H9 (cell line): ENCODE results near the gene SELL. TPM values are rescaled to one million over a fixed set of nuclear protein-coding genes. Genes with fewer than 3 reads are reported as not detected.

Experiments used
- DNase-seq: peaks from one replicate; pipeline ENCODE4 v3.0.0-alpha.2; 2017
- H2AFZ ChIP-seq: one replicate; pipeline ENCODE4 v1.6.1; 2013; ENCODE audit warnings: mild to moderate bottlenecking, low read length, control low read depth, moderate library complexity
- H2AK5ac ChIP-seq: 2 replicates; pipeline ENCODE4 v1.6.1; 2013; ENCODE audit warnings: low read length, control low read depth, mixed read lengths; ENCODE audit not compliant: insufficient read length
- H2BK120ac ChIP-seq: one replicate; pipeline ENCODE4 v1.6.1; 2013; ENCODE audit warnings: low read depth, mild to moderate bottlenecking, low read length, control low read depth, inconsistent platforms; ENCODE audit not compliant: poor library complexity, severe bottlenecking
- H2BK12ac ChIP-seq: 2 replicates; pipeline ENCODE4 v1.6.1; 2013; ENCODE audit warnings: low read length, control low read depth, mixed read lengths, low read depth; ENCODE audit not compliant: insufficient read length
- H2BK15ac ChIP-seq: 2 replicates; pipeline ENCODE4 v1.6.1; 2013; ENCODE audit warnings: low read depth, low read length, control low read depth
- H2BK20ac ChIP-seq: one replicate; pipeline ENCODE4 v1.6.1; 2013; ENCODE audit warnings: low read depth, mild to moderate bottlenecking, low read length, control low read depth, inconsistent platforms; ENCODE audit not compliant: poor library complexity, severe bottlenecking
- H2BK5ac ChIP-seq: 2 replicates; pipeline ENCODE4 v1.6.1; 2013; ENCODE audit warnings: low read length, control low read depth, mixed read lengths; ENCODE audit not compliant: insufficient read length
- H3K14ac ChIP-seq: 2 replicates; pipeline ENCODE4 v1.6.1; 2013; ENCODE audit warnings: low read length, control low read depth; ENCODE audit not compliant: insufficient read depth
- H3K18ac ChIP-seq: 2 replicates; pipeline ENCODE4 v1.6.1; 2013; ENCODE audit warnings: low read depth, mild to moderate bottlenecking, mixed read lengths, low read length, control low read depth; ENCODE audit not compliant: insufficient read length
- H3K23ac ChIP-seq: 2 replicates; pipeline ENCODE4 v1.6.1; 2013; ENCODE audit warnings: low read length, control low read depth, mixed read lengths, low read depth; ENCODE audit not compliant: insufficient read length
- H3K23me2 ChIP-seq: 2 replicates; pipeline ENCODE4 v1.6.1; 2013; ENCODE audit warnings: low read depth, mild to moderate bottlenecking, mixed read lengths, low read length, control low read depth; ENCODE audit not compliant: insufficient read length, poor library complexity, severe bottlenecking
- H3K27ac ChIP-seq: 2 replicates; pipeline ENCODE4 v1.5.1; 2013; ENCODE audit warnings: low read length, control low read depth, mixed read lengths, low read depth; ENCODE audit not compliant: insufficient read length
- H3K27me3 ChIP-seq: 2 replicates; pipeline ENCODE4 v1.6.1; 2013; ENCODE audit warnings: low read length, control low read depth, inconsistent platforms; ENCODE audit not compliant: insufficient read depth
- H3K4ac ChIP-seq: 2 replicates; pipeline ENCODE4 v1.6.1; 2013; ENCODE audit warnings: low read depth, mild to moderate bottlenecking, control low read depth, inconsistent platforms, low read length, moderate library complexity
- H3K4me1 ChIP-seq: 2 replicates; pipeline ENCODE4 v1.6.1; 2013; ENCODE audit warnings: low read length, control low read depth, inconsistent platforms; ENCODE audit not compliant: insufficient read depth
- H3K4me2 ChIP-seq: 2 replicates; pipeline ENCODE4 v1.6.1; 2013; ENCODE audit warnings: low read length, control low read depth, mixed read lengths; ENCODE audit not compliant: insufficient read length, insufficient read depth
- H3K56ac ChIP-seq: 2 replicates; pipeline ENCODE4 v1.6.1; 2013; ENCODE audit warnings: low read depth, mild to moderate bottlenecking, mixed read lengths, low read length, control low read depth; ENCODE audit not compliant: insufficient read length
- H3K79me1 ChIP-seq: 2 replicates; pipeline ENCODE4 v1.6.1; 2013; ENCODE audit warnings: low read depth, mild to moderate bottlenecking, moderate library complexity, low read length, control low read depth, inconsistent platforms; ENCODE audit not compliant: insufficient read depth, poor library complexity, severe bottlenecking
- H3K79me2 ChIP-seq: 2 replicates; pipeline ENCODE4 v1.6.1; 2013; ENCODE audit warnings: low read length, control low read depth, inconsistent platforms; ENCODE audit not compliant: insufficient read depth
- H3K9ac ChIP-seq: 2 replicates; pipeline ENCODE4 v1.6.1; 2013; ENCODE audit warnings: low read length, control low read depth, mixed read lengths; ENCODE audit not compliant: insufficient read length; ENCODE audit errors: extremely low read depth
- H3K9me3 ChIP-seq: one replicate; pipeline ENCODE4 v1.6.1; 2013; ENCODE audit warnings: low read depth, low read length, inconsistent platforms; ENCODE audit not compliant: control insufficient read depth
- H3T11ph ChIP-seq: one replicate; pipeline ENCODE4 v1.6.1; 2013; ENCODE audit warnings: mild to moderate bottlenecking, low read length, control low read depth, inconsistent platforms
- H4K20me1 ChIP-seq: one replicate; pipeline ENCODE4 v1.6.1; 2013; ENCODE audit not compliant: control insufficient read depth, insufficient read length, insufficient read depth
- H4K5ac ChIP-seq: 2 replicates; pipeline ENCODE4 v1.6.1; 2013; ENCODE audit warnings: low read depth, mild to moderate bottlenecking, mixed read lengths, low read length, control low read depth; ENCODE audit not compliant: insufficient read length
- H4K8ac ChIP-seq: replicated peaks from 2 replicates; pipeline ENCODE4 v1.6.1; 2013; ENCODE audit warnings: low read length, control low read depth, mixed read lengths, low read depth; ENCODE audit not compliant: insufficient read length
- H4K91ac ChIP-seq: 2 replicates; pipeline ENCODE4 v1.6.1; 2013; ENCODE audit warnings: low read depth, mild to moderate bottlenecking, moderate library complexity, mixed read lengths, low read length, control low read depth; ENCODE audit not compliant: insufficient read length
- H3K27ac Mint-ChIP-seq, 3 experiments: 2 replicates in 2 of 3; 3 replicates in 1 of 3; pipeline ENCODE4 v1.8.0; 2020 to 2021; ENCODE audit warnings: mixed read lengths in 3 of 3, mild to moderate bottlenecking in 1 of 3, moderate library complexity in 1 of 3
- H3K27me3 Mint-ChIP-seq: 2 replicates; pipeline ENCODE4 v1.8.0; 2021; ENCODE audit warnings: low read depth, mild to moderate bottlenecking, moderate library complexity, mixed read lengths
- H3K36me3 Mint-ChIP-seq, 3 experiments: 2 replicates in 2 of 3; 3 replicates in 1 of 3; pipeline ENCODE4 v1.8.0; 2020 to 2021; ENCODE audit warnings: low read depth in 3 of 3, mixed read lengths in 3 of 3; ENCODE audit not compliant: insufficient read depth in 1 of 3
- H3K4me1 Mint-ChIP-seq, 2 experiments: 2 replicates each; pipeline ENCODE4 v1.8.0; 2020; ENCODE audit warnings: mixed read lengths in 2 of 2
- H3K4me3 Mint-ChIP-seq, 2 experiments: 2 replicates in 1 of 2; 3 replicates in 1 of 2; pipeline ENCODE4 v1.8.0; 2020 to 2021; ENCODE audit warnings: mild to moderate bottlenecking in 2 of 2, mixed read lengths in 2 of 2, moderate library complexity in 1 of 2
- H3K9me3 Mint-ChIP-seq, 2 experiments: 2 replicates in 1 of 2; 3 replicates in 1 of 2; pipeline ENCODE4 v1.8.0; 2020; ENCODE audit warnings: mild to moderate bottlenecking in 2 of 2, mixed read lengths in 2 of 2, moderate library complexity in 1 of 2
- WGBS: extraction: QIAGEN DNeasy Blood & Tissue Kit; methylation state at CpG from one replicate; pipeline ENCODE4 v1.1.7; 2013; ENCODE audit warnings: missing lambda C conversion rate, low lambda C conversion rate, mixed read lengths; ENCODE audit not compliant: insufficient read length; ENCODE audit errors: extremely low coverage; 5-methylcytosine and 5-hydroxymethylcytosine counted together
- total RNA-seq: library from RNA; stranded (reverse); gene quantifications from 2 replicates; pipeline ENCODE4 v1.2.1, GENCODE V29; 2021
- TF ChIP-seq, protein P1 (sequence below): fragments of 200-600 bp; sonication (generic); conservative IDR thresholded peaks from 3 replicates; pipeline ENCODE4 v1.8.0; 2021; ENCODE audit warnings: antibody characterized with exemption, mild to moderate bottlenecking

The SELL gene
- total RNA-seq, 1 experiment from 2014 or later: not detected

DNA sequence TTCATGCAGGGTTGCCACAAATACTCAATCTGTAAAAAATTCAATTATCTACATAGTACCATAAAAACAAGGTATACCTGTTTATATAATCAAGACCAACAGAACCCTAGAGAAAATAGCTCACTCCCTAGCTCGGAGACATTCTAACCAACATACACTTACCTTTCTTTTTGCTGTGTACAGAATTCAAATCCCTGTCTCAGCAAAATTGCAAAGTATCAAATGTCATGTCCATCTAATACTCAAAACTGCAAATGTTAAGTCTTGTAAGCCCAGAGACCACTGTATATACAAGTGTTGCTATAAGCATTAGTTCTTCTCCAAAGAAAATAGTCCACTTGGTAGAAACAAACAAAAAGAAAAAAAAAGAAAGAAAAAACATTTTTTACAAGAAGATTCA lies 38.6 kb upstream of the SELL start:
- Histone ChIP-seq H4K8ac (no peak overlapping the region), H2AK5ac (no peak overlapping the region), H2AFZ (no peak overlapping the region), H4K91ac (no peak overlapping the region), H3K23me2 (no peaks in the 10 kb centered on the region), H3K79me2 (no peaks in the 10 kb centered on the region), H3T11ph (no peak overlapping the region), H3K14ac (no peak overlapping the region), H3K4me1 (peaks cover 5% of the 10 kb centered on the region; the same call in 1 of the 2 replicates), H3K18ac (no peak overlapping the region), H3K9ac (no peak overlapping the region), H3K9me3 (no peaks in the 10 kb centered on the region), H2BK120ac (no peak overlapping the region), H3K56ac (no peak overlapping the region), H4K5ac (no peak overlapping the region), H3K23ac (no peak overlapping the region), H2BK5ac (no peak overlapping the region), H3K27me3 (no peaks in the 10 kb centered on the region), H3K4me2 (no peak overlapping the region), H3K27ac (no peak overlapping the region), H4K20me1 (no peaks in the 10 kb centered on the region), H2BK12ac (no peak overlapping the region), H2BK20ac (no peak overlapping the region), H2BK15ac (no peak overlapping the region), H3K4ac (no peak overlapping the region), H3K79me1 (no peaks in the 10 kb centered on the region)
- no peak for DNase-seq
- peaks cover 15 to 16% of the 10 kb centered on the region in 2 experiments for H3K4me1 Mint-ChIP-seq
- 0 out of 2 replicates have a peak, but pooled peaks cover under 1% of the 10 kb centered on the region for H3K27me3 Mint-ChIP-seq
- TF ChIP-seq, protein P1, sequence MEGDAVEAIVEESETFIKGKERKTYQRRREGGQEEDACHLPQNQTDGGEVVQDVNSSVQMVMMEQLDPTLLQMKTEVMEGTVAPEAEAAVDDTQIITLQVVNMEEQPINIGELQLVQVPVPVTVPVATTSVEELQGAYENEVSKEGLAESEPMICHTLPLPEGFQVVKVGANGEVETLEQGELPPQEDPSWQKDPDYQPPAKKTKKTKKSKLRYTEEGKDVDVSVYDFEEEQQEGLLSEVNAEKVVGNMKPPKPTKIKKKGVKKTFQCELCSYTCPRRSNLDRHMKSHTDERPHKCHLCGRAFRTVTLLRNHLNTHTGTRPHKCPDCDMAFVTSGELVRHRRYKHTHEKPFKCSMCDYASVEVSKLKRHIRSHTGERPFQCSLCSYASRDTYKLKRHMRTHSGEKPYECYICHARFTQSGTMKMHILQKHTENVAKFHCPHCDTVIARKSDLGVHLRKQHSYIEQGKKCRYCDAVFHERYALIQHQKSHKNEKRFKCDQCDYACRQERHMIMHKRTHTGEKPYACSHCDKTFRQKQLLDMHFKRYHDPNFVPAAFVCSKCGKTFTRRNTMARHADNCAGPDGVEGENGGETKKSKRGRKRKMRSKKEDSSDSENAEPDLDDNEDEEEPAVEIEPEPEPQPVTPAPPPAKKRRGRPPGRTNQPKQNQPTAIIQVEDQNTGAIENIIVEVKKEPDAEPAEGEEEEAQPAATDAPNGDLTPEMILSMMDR: no peak
- H3K36me3 Mint-ChIP-seq: no peaks in the 10 kb centered on the region
- no peak overlapping the region for H3K4me3 Mint-ChIP-seq
- WGBS: no CpG with 5 or more reads among the region's 1 CpG
- no peak overlapping the region for H3K27ac Mint-ChIP-seq
- no peaks in the 10 kb centered on the region for H3K9me3 Mint-ChIP-seq
